H1 (cell line): ENCODE measurements around the gene USH1C. TPM values are rescaled to one million over a fixed set of nuclear protein-coding genes. Genes with fewer than 3 reads are reported as not detected.

ENCODE experiments used
- BCL11A ChIP-seq, 2 experiments: IDR thresholded peaks; one replicate each; pipeline ENCODE4 v1.6.1; 2011; ENCODE audit warnings: low read depth in 2 of 2, low read length in 2 of 2, mild to moderate bottlenecking in 2 of 2
- BRCA1 ChIP-seq: IDR thresholded peaks from 2 replicates; pipeline ENCODE4 v1.6.1; 2012; ENCODE audit warnings: low read depth, low read length, improper control_type of control experiment
- CHD2 ChIP-seq: IDR thresholded peaks from 2 replicates; pipeline ENCODE4 v1.6.1; 2012; ENCODE audit warnings: low read length, improper control_type of control experiment
- CHD7 ChIP-seq: fragments of 300-600 bp; sonication (generic); IDR thresholded peaks from 2 replicates; pipeline ENCODE4 v1.7.1; 2012; ENCODE audit warnings: low read length, moderate library complexity, mild to moderate bottlenecking, inconsistent platforms; ENCODE audit not compliant: insufficient replicate concordance
- E2F6 ChIP-seq: IDR thresholded peaks from 2 replicates; pipeline ENCODE4 v1.6.1; 2012; ENCODE audit warnings: inconsistent platforms
- KDM1A ChIP-seq: fragments of 200-600, 300-600 bp; sonication (generic); IDR thresholded peaks from 2 replicates; pipeline ENCODE4 v1.7.1; 2016; ENCODE audit warnings: mild to moderate bottlenecking, low read length, borderline replicate concordance
- POLR2AphosphoS5 ChIP-seq: IDR thresholded peaks from 2 replicates; pipeline ENCODE4 v1.6.1; 2011; ENCODE audit warnings: low read depth, low read length
- TAF7 ChIP-seq: optimal IDR thresholded peaks from 2 replicates; pipeline ENCODE3; 2011; ENCODE audit warnings: low read depth, mild to moderate bottlenecking, inconsistent platforms, low read length, moderate library complexity, borderline replicate concordance
- USF2 ChIP-seq: IDR thresholded peaks from 2 replicates; pipeline ENCODE4 v1.6.1; 2011; ENCODE audit warnings: low read length, improper control_type of control experiment
- ZNF274 ChIP-seq: IDR thresholded peaks from 2 replicates; pipeline ENCODE4 v1.7.0; 2012; ENCODE audit warnings: low read length, borderline replicate concordance; ENCODE audit errors: extremely low read depth
- polyA plus RNA-seq, 7 experiments: library from polyadenylated mRNA; depleted of rRNA in 3 of 7; stranded (reverse) in 5 of 7; unstranded in 2 of 7; fragments of >200 nt in 5 of 7; fragments of 200-250 nt in 2 of 7; gene quantifications; 1 replicate in 5 of 7; 2 replicates in 1 of 7; 4 replicates in 1 of 7; pipeline versions ENCODE4 v1.2.1 to v1.2.3, GENCODE V29; 2011 to 2013; ENCODE audit warnings: missing spikeins in 2 of 7, mixed read lengths in 2 of 7
- total RNA-seq: library from RNA; stranded (reverse); fragmentation: NEBNext Ultra II Directional; extraction: Animal tissue kit (Norgen Biotek cat#: 25700); gene quantifications from 2 replicates; pipeline ENCODE4 v1.2.1, GENCODE V29; 2021

USH1C gene
- total and polyA plus RNA-seq, 2 of the 8 experiments (the other 6 are each of a cell fraction or from before 2014, with no cell fraction given) = 1.3 to 1.6 TPM

DNA sequence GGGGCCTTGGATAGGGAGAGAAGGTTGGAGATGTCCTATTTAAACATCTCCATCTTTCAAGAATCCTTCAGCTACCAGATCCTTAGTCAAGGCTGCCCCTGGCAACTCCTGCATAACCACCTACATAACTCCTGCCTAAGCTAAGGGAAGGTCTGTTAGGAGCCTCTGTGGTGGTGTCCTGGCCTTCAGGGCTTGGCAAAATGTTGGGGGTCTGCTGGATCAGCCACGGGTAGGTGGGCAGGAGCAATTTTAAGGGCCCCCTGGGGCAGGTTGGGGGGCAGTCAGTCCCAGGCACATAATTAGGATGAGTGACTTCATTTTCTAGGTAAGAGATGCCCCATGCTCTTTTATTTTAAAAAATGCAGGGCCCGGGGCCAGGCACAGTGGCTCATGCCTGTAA, 25.9 kb downstream of the USH1C start (continued):
- TF ChIP-seq CHD7 (no peak), POLR2AphosphoS5 (no peak), CHD2 (no peak), E2F6 (no peak), KDM1A (no peak), BCL11A (IDR thresholded peaks at IDR 0.05; ENCODE audit: low read depth in 2 of 2, low read length in 2 of 2) (no peak), TAF7 (no peak), BRCA1 (no peak), ZNF274 (no peak), USF2 (no peak)
